ENCODE measurements around the gene TSPY8. TPM values are rescaled to one million over a fixed set of nuclear protein-coding genes. Genes with fewer than 3 reads are reported as not detected.
"Not testable (repeated sequence)": the region's sequence is repeated elsewhere in the genome, so short reads cannot be mapped to it uniquely, and the experiment has no call there.

The TSPY8 gene, protein sequence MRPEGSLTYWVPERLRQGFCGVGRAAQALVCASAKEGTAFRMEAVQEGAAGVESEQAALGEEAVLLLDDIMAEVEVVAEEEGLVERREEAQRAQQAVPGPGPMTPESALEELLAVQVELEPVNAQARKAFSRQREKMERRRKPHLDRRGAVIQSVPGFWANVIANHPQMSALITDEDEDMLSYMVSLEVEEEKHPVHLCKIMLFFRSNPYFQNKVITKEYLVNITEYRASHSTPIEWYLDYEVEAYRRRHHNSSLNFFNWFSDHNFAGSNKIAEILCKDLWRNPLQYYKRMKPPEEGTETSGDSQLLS
- not detected for total RNA-seq
- not detected for polyA plus RNA-seq
- long read RNA-seq, donor 1: 0 reads
- long read RNA-seq, donor 2: 0 reads
- long read RNA-seq, donor 3: 0 reads
- long read RNA-seq, donor 4: 0 reads
- long read RNA-seq, donor 5: 0 reads

DNA sequence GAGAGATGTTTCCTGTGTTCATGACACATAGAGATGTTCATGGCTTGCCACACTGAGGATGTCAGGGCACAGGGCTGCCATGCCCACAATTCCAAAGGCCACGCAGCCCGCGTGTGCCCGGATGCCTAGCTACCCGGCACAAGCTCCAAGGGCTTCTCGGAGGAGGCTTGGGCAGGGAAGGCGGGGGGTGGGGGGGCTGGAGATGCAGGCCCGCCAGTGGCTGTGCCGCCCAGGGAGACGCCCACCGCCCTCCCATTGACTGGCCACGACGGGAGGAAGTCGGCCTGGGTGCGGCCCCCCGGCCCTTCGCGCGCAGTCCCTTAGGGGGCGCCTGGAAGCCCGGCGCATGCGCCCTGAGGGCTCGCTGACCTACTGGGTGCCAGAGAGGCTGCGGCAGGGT lies at the start of gene TSPY8:
TSPY8 (plus strand) TSS at position 301 of the 400 bp plus-strand sequence; CDS start at position 347, 46 bp downstream.
- H3K4me3 ChIP-seq; H3K36me3 ChIP-seq (ENCODE audit: control insufficient read depth in 4 of 4, insufficient read depth in 4 of 4, low read length in 4 of 4); H3K9ac ChIP-seq (ENCODE audit: insufficient read depth in 1 of 2, low read length in 2 of 2); ATAC-seq (ENCODE audit: insufficient read depth, low FRiP score); H3K4me1 ChIP-seq (ENCODE audit: control insufficient read depth in 5 of 5, insufficient read depth in 5 of 5, low read length in 5 of 5); DNase-seq; H3K9me3 ChIP-seq (ENCODE audit: control insufficient read depth in 4 of 4, insufficient read depth in 3 of 4, low read length in 3 of 4); H3K27ac ChIP-seq (ENCODE audit: low read depth in 1 of 2, low read length in 1 of 2); H3K27me3 ChIP-seq (ENCODE audit: control insufficient read depth in 3 of 3, insufficient read depth in 3 of 3, low read length in 2 of 3): not testable (repeated sequence)
- no CpG with 5 or more reads among the region's 25 CpGs for WGBS, 2 donors

DNA sequence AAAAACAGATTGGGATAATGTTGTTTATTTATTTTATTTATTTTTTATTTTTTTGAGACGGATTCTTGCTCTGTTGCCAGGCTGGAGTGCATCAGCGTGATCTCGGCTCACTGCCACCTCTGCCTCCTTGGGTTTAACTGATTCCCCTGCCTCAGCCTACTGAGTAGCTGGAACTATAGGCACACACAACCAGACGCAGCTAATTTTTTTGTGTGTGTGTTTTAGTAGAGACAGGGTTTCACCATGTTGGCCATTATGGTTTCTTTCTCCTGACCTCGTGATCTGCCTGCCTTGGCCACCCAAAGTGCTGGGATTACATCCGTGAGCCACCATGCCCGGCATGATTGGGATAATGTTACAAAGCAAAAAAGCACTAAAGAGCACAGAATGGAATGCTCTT lies 36.6 kb upstream of the TSPY8 start:
- Histone ChIP-seq H3K9me3 (ENCODE audit: control insufficient read depth in 4 of 4, insufficient read depth in 3 of 4, low read length in 3 of 4) (no peaks in the 10 kb centered on the region), H3K4me3 (no peak overlapping the region), H3K4me1 (ENCODE audit: control insufficient read depth in 5 of 5, insufficient read depth in 5 of 5, low read length in 5 of 5) (no peaks in the 10 kb centered on the region), H3K9ac (ENCODE audit: insufficient read depth in 1 of 2, low read length in 2 of 2) (no peak overlapping the region), H3K27ac (ENCODE audit: low read depth in 1 of 2, low read length in 1 of 2) (no peak overlapping the region), H3K36me3 (ENCODE audit: control insufficient read depth in 4 of 4, insufficient read depth in 4 of 4, low read length in 4 of 4) (no peaks in the 10 kb centered on the region), H3K27me3 (ENCODE audit: control insufficient read depth in 3 of 3, insufficient read depth in 3 of 3, low read length in 2 of 3) (no peaks in the 10 kb centered on the region)
- TF ChIP-seq, protein P1, sequence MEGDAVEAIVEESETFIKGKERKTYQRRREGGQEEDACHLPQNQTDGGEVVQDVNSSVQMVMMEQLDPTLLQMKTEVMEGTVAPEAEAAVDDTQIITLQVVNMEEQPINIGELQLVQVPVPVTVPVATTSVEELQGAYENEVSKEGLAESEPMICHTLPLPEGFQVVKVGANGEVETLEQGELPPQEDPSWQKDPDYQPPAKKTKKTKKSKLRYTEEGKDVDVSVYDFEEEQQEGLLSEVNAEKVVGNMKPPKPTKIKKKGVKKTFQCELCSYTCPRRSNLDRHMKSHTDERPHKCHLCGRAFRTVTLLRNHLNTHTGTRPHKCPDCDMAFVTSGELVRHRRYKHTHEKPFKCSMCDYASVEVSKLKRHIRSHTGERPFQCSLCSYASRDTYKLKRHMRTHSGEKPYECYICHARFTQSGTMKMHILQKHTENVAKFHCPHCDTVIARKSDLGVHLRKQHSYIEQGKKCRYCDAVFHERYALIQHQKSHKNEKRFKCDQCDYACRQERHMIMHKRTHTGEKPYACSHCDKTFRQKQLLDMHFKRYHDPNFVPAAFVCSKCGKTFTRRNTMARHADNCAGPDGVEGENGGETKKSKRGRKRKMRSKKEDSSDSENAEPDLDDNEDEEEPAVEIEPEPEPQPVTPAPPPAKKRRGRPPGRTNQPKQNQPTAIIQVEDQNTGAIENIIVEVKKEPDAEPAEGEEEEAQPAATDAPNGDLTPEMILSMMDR (IDR thresholded peaks at IDR 0.05; ENCODE audit: control extremely low read depth, extremely low read depth): no peak
- WGBS, 2 donors: 69% methylated on average over 7 of the region's 7 CpGs; no CpG with 5 or more reads in 1 of the 2 donors
- no peak for DNase-seq
- no peak for ATAC-seq (ENCODE audit: insufficient read depth, low FRiP score)

DNA sequence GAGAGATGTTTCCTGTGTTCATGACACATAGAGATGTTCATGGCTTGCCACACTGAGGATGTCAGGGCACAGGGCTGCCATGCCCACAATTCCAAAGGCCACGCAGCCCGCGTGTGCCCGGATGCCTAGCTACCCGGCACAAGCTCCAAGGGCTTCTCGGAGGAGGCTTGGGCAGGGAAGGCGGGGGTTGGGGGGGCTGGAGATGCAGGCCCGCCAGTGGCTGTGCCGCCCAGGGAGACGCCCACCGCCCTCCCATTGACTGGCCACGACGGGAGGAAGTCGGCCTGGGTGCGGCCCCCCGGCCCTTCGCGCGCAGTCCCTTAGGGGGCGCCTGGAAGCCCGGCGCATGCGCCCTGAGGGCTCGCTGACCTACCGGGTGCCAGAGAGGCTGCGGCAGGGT lies 20.4 kb upstream of the TSPY8 start, which contains the start of gene TSPY4:
TSPY4 (plus strand) TSS at position 301 of the 400 bp plus-strand sequence; CDS start at position 347, 46 bp downstream.
- not testable (repeated sequence) for H3K27me3 ChIP-seq (ENCODE audit: control insufficient read depth in 3 of 3, insufficient read depth in 3 of 3, low read length in 2 of 3); H3K9ac ChIP-seq (ENCODE audit: insufficient read depth in 1 of 2, low read length in 2 of 2); DNase-seq; H3K36me3 ChIP-seq (ENCODE audit: control insufficient read depth in 4 of 4, insufficient read depth in 4 of 4, low read length in 4 of 4); ATAC-seq (ENCODE audit: insufficient read depth, low FRiP score); H3K4me3 ChIP-seq; H3K4me1 ChIP-seq (ENCODE audit: control insufficient read depth in 5 of 5, insufficient read depth in 5 of 5, low read length in 5 of 5); H3K9me3 ChIP-seq (ENCODE audit: control insufficient read depth in 4 of 4, insufficient read depth in 3 of 4, low read length in 3 of 4); H3K27ac ChIP-seq (ENCODE audit: low read depth in 1 of 2, low read length in 1 of 2)
- WGBS, 2 donors: no CpG with 5 or more reads among the region's 26 CpGs

DNA sequence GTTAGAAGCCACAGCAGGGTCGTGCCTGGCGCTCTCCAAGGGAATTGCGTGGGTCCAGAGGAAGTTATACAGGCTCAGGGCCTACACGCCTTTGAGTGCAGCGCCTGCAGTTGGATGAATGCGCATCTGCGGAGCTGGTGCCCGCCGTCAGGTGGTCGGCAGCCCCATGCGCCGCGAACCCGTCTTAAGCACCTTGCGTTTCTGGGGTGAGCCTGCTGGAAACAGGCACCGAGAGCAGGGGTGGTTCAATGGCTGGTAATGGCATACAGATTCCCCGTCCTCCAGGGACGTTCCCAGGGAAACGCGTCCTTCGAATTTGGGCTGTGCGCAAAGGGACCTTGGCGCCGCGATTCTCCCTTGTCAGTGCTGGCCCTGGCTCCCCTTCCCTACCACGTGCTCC lies 38.9 kb downstream of the TSPY8 start:
- not testable (repeated sequence) for H3K4me3 ChIP-seq; H3K9me3 ChIP-seq (ENCODE audit: control insufficient read depth in 4 of 4, insufficient read depth in 3 of 4, low read length in 3 of 4); H3K36me3 ChIP-seq (ENCODE audit: control insufficient read depth in 4 of 4, insufficient read depth in 4 of 4, low read length in 4 of 4); H3K4me1 ChIP-seq (ENCODE audit: control insufficient read depth in 5 of 5, insufficient read depth in 5 of 5, low read length in 5 of 5); H3K9ac ChIP-seq (ENCODE audit: insufficient read depth in 1 of 2, low read length in 2 of 2); DNase-seq; H3K27me3 ChIP-seq (ENCODE audit: control insufficient read depth in 3 of 3, insufficient read depth in 3 of 3, low read length in 2 of 3); H3K27ac ChIP-seq (ENCODE audit: low read depth in 1 of 2, low read length in 1 of 2); ATAC-seq (ENCODE audit: insufficient read depth, low FRiP score)
- WGBS, 2 donors: 93% methylated on average over 11 of the region's 26 CpGs; no CpG with 5 or more reads in 1 of the 2 donors

DNA sequence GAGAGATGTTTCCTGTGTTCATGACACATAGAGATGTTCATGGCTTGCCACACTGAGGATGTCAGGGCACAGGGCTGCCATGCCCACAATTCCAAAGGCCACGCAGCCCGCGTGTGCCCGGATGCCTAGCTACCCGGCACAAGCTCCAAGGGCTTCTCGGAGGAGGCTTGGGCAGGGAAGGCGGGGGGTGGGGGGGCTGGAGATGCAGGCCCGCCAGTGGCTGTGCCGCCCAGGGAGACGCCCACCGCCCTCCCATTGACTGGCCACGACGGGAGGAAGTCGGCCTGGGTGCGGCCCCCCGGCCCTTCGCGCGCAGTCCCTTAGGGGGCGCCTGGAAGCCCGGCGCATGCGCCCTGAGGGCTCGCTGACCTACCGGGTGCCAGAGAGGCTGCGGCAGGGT lies 40.5 kb downstream of the TSPY8 start, which contains the start of gene TSPY3:
TSPY3 (plus strand) TSS at position 301 of the 400 bp plus-strand sequence; CDS start at position 347, 46 bp downstream.
- H3K27me3 ChIP-seq (ENCODE audit: control insufficient read depth in 3 of 3, insufficient read depth in 3 of 3, low read length in 2 of 3); ATAC-seq (ENCODE audit: insufficient read depth, low FRiP score); H3K36me3 ChIP-seq (ENCODE audit: control insufficient read depth in 4 of 4, insufficient read depth in 4 of 4, low read length in 4 of 4); H3K4me1 ChIP-seq (ENCODE audit: control insufficient read depth in 5 of 5, insufficient read depth in 5 of 5, low read length in 5 of 5); H3K4me3 ChIP-seq; DNase-seq; H3K9me3 ChIP-seq (ENCODE audit: control insufficient read depth in 4 of 4, insufficient read depth in 3 of 4, low read length in 3 of 4); H3K9ac ChIP-seq (ENCODE audit: insufficient read depth in 1 of 2, low read length in 2 of 2); H3K27ac ChIP-seq (ENCODE audit: low read depth in 1 of 2, low read length in 1 of 2): not testable (repeated sequence)
- WGBS, 2 donors: no CpG with 5 or more reads among the region's 26 CpGs

Small RNA genes within 50 kb of the gene (small RNA-seq; reads per million reads assigned to genes)
- not detected for gene AC006158.1 (ENCODE audit: low replicate concordance)

Other genes with a start within 250 kb of the TSPY8 start
- gene TSPY4, start 20.3 kb upstream of the TSPY8 start, total RNA-seq: not detected
- gene TSPY4, start 20.3 kb upstream of the TSPY8 start, polyA plus RNA-seq: not detected
- not detected for gene TSPY3, start 40.6 kb downstream of the TSPY8 start, total RNA-seq
- not detected for gene TSPY3, start 40.6 kb downstream of the TSPY8 start, polyA plus RNA-seq
- gene TSPY1, start 109.2 kb downstream of the TSPY8 start, total RNA-seq: not detected
- gene TSPY1, start 109.2 kb downstream of the TSPY8 start, polyA plus RNA-seq: not detected
- gene TSPY9, start 129.5 kb downstream of the TSPY8 start, total RNA-seq: not detected
- gene TSPY9, start 129.5 kb downstream of the TSPY8 start, polyA plus RNA-seq: not detected
- not detected for gene TSPY10, start 170.1 kb downstream of the TSPY8 start, total RNA-seq
- not detected for gene TSPY10, start 170.1 kb downstream of the TSPY8 start, polyA plus RNA-seq

Data from lung (tissue), 17 donors.